GM12875 (cell line): Measurements from ENCODE around the gene SNRNP70.

ENCODE experiments used
- H3K4me3 ChIP-seq: one replicate; pipeline ENCODE4 v1.5.1; 2011; ENCODE audit warnings: low read depth, low read length, control low read depth
- TF ChIP-seq, protein P1 (sequence below): IDR thresholded peaks from 2 replicates; pipeline ENCODE4 v1.5.1; 2011; ENCODE audit warnings: low read depth, mild to moderate bottlenecking, control low read depth, inconsistent platforms, low read length, moderate library complexity, borderline replicate concordance; ENCODE audit not compliant: insufficient read depth

Gene SNRNP70

GRCh38 chr19:49085868-49086232, 599 bp downstream of the SNRNP70 start:
- TF ChIP-seq, protein P1, sequence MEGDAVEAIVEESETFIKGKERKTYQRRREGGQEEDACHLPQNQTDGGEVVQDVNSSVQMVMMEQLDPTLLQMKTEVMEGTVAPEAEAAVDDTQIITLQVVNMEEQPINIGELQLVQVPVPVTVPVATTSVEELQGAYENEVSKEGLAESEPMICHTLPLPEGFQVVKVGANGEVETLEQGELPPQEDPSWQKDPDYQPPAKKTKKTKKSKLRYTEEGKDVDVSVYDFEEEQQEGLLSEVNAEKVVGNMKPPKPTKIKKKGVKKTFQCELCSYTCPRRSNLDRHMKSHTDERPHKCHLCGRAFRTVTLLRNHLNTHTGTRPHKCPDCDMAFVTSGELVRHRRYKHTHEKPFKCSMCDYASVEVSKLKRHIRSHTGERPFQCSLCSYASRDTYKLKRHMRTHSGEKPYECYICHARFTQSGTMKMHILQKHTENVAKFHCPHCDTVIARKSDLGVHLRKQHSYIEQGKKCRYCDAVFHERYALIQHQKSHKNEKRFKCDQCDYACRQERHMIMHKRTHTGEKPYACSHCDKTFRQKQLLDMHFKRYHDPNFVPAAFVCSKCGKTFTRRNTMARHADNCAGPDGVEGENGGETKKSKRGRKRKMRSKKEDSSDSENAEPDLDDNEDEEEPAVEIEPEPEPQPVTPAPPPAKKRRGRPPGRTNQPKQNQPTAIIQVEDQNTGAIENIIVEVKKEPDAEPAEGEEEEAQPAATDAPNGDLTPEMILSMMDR, result no peak
- peak overlapping the region; percentile 100 for H3K4me3 ChIP-seq

DNA sequence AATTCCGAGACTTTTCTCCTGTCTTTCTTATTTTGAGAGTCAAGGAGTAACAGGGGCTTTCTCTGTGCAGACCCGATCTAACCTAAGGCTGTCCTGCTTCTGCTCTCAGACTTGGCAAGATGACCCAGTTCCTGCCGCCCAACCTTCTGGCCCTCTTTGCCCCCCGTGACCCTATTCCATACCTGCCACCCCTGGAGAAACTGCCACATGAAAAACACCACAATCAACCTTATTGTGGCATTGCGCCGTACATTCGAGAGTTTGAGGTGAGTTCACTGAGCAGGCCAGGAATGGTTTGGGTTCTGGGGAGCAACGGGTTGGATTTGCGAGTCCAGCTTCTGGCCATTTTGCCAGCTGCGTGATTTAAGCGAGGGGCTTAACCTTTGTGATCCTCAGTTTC, 1.0 kb downstream of the SNRNP70 start:
- peak overlapping the region; percentile 100 for H3K4me3 ChIP-seq
- TF ChIP-seq, protein P1, result no peak

- TF ChIP-seq, protein P1, result no peak
- H3K4me3 ChIP-seq, result no peak overlapping the region
These were observed 6.3 kb downstream of the SNRNP70 start for GRCh38 chr19:49091391-49092038.

GRCh38 chr19:49092686-49093085, 7.4 kb downstream of the SNRNP70 start:
- H3K4me3 ChIP-seq, result no peak overlapping the region
- TF ChIP-seq, protein P1, result no peak

DNA sequence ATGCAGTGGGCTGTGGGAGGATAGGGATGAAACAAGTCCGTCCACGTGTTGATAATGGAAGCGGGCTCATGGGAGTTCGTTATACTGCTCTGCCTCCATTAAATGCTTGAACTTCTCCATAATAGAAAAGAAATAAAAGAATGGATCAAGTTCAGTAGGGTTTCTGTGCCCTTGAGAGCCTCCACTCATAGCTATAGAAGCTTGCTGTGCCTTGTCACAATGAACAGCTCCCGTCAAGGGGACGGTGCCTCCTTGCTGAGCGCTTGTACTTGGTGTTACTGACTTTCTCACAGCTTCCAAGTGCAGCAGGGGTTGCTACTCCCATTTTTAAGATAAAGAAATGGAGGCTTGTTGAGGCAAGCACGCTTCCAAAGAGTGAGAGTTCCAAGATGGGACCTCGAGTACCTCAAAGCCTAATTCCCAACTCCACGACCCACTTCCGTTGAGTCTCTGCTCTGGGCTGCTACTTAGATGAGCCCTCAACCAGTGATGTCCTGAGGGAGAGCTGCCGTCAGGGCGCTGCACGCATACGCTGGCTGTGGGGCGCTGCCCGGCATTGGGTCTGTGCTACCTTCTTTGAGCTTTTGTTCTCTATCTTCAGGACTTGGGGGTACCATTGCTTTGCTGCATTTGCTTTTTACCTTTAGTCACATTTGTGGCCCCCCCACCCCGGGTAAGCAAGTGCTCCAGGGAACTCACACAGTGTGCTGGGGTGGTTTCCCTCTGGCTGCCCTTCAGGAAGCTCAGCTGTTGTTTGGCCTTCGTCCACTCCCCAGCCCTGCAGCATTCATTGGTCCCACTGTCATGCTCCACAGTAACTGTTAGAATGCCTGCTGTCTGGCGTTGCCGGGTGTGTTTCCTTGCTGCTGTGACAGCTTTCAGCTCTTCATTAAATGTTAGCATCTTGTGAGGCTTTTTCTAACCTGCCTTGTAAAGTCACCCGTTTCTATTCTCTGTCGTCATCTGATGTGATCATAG, 9.5 kb downstream of the SNRNP70 start:
- no peak overlapping the region for H3K4me3 ChIP-seq
- TF ChIP-seq, protein P1, result no peak

DNA sequence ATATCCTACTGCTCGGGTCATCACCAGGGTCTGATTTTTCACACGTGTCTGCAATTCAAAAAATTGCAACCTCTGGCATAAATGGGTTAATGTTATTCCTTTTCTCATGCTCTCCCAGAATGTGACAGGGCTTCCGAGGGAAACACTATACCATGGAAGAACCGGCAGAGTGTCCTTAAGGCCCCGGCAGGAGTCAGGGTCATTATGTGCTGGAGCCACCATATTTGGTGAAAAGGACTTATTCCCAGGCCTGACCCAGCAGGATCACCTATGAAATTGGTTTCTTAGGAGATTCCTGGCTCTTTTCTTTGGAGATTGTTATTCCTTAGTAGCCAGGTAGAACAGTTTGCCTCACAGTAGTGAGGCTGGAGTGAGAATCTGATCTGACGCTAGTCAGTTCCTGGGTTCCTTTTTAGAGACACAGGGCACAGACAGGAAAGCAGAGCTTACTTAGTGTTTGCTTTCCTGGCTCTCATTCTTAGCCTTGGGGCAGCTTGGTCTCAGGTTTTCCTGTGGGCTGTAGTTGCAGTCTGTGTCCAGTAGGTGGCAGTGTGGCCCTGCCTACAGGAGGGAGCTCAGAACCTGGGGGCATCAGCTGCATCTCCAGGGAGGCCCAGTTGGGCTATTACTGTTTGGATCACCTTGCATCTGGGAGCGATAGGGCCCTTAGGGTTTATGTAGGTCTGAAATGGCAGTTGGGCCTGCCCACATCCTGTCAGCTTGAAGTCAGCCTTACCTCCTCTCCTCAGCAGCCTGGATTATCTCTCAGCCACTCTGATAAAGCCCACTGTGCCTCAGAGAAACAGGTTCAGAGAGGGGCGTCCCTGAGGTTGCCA, 12.4 kb downstream of the SNRNP70 start:
- no peak overlapping the region for H3K4me3 ChIP-seq
- TF ChIP-seq, protein P1, result peak; percentile 98
